GM12878 (cell line): ENCODE data around the gene USP34.

Experiments used
- E2F4 ChIP-seq: IDR thresholded peaks from 2 replicates; pipeline ENCODE4 v1.6.1; 2012; ENCODE audit warnings: low read depth, low read length, improper control_type of control experiment
- MYB ChIP-seq: fragments of 150-350 bp; IDR thresholded peaks from 2 replicates; pipeline ENCODE4 v1.6.1; 2014; ENCODE audit warnings: mild to moderate bottlenecking, low read depth, low read length, borderline replicate concordance
- NFYB ChIP-seq: IDR thresholded peaks from 2 replicates; pipeline ENCODE4 v1.6.1; 2011; ENCODE audit warnings: low read depth, mild to moderate bottlenecking, low read length, improper control_type of control experiment, moderate library complexity; ENCODE audit not compliant: insufficient read depth
- NRF1 ChIP-seq: conservative IDR thresholded peaks from 2 replicates; pipeline ENCODE4 v1.6.1; 2011; ENCODE audit warnings: mild to moderate bottlenecking, low read depth, low read length, improper control_type of control experiment
- PML ChIP-seq: IDR thresholded peaks from 2 replicates; pipeline ENCODE4 v1.6.1; 2012; ENCODE audit warnings: low read length, inconsistent platforms
- POLR2A ChIP-seq: IDR thresholded peaks from 2 replicates; pipeline ENCODE4 v1.6.1; 2011; ENCODE audit warnings: low read depth, mild to moderate bottlenecking, low read length
- POLR2AphosphoS5 ChIP-seq: IDR thresholded peaks from 2 replicates; pipeline ENCODE4 v1.6.1; 2011; ENCODE audit warnings: mild to moderate bottlenecking, low read length, inconsistent platforms
- REST ChIP-seq: IDR thresholded peaks from 2 replicates; pipeline ENCODE4 v1.6.1; 2012; ENCODE audit warnings: mild to moderate bottlenecking, low read depth, low read length
- SP1 ChIP-seq: IDR thresholded peaks from one replicate; pipeline ENCODE4 v1.6.1; 2011; ENCODE audit warnings: low read depth, low read length
- YY1 ChIP-seq: IDR thresholded peaks from 2 replicates; pipeline ENCODE4 v1.6.1; 2011; ENCODE audit warnings: low read depth, mild to moderate bottlenecking, low read length
- TF ChIP-seq, protein P1 (sequence below), 3 experiments: IDR thresholded peaks in 2 of 3; conservative IDR thresholded peaks in 1 of 3; 2 replicates each; pipeline ENCODE4 v1.5.1; 2011; ENCODE audit warnings: low read depth in 3 of 3, low read length in 3 of 3, mild to moderate bottlenecking in 3 of 3, control low read depth in 2 of 3, moderate library complexity in 2 of 3, inconsistent platforms in 1 of 3, mixed read lengths in 1 of 3; ENCODE audit not compliant: control insufficient read depth in 2 of 3, insufficient read depth in 1 of 3; ENCODE audit errors: extremely low read depth in 1 of 3
- TF ChIP-seq, protein P2 (sequence below): fragments of 450-650 bp; IDR thresholded peaks from 2 replicates; pipeline ENCODE4 v1.6.1; 2017; ENCODE audit warnings: mild to moderate bottlenecking, low read depth, inconsistent platforms; ENCODE audit not compliant: poor library complexity, severe bottlenecking

DNA sequence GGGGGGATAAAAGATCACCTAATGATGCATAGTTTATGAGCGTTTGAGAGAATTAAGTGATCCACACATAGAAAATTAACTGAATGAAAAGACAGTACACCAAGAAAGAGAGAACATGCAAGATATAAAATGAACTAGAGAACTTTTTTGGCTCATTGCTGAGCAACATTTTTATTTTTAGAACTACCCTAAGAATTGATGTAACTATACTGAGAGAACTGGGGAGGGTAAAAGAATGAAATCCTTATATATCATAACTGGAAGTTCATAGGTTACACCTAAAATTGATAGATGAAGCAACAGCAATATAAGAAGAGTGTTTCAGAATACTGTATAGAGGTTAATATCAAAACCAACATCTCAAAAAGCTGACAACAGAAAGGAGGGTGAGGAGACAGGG is 55.6 kb downstream of the USP34 start:
- TF ChIP-seq, protein P1, sequence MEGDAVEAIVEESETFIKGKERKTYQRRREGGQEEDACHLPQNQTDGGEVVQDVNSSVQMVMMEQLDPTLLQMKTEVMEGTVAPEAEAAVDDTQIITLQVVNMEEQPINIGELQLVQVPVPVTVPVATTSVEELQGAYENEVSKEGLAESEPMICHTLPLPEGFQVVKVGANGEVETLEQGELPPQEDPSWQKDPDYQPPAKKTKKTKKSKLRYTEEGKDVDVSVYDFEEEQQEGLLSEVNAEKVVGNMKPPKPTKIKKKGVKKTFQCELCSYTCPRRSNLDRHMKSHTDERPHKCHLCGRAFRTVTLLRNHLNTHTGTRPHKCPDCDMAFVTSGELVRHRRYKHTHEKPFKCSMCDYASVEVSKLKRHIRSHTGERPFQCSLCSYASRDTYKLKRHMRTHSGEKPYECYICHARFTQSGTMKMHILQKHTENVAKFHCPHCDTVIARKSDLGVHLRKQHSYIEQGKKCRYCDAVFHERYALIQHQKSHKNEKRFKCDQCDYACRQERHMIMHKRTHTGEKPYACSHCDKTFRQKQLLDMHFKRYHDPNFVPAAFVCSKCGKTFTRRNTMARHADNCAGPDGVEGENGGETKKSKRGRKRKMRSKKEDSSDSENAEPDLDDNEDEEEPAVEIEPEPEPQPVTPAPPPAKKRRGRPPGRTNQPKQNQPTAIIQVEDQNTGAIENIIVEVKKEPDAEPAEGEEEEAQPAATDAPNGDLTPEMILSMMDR (IDR thresholded peaks at IDR 0.05 in 2 of 3, conservative IDR thresholded peaks at IDR 0.05 in 1 of 3; ENCODE audit: control insufficient read depth in 2 of 3, extremely low read depth in 1 of 3, insufficient read depth in 1 of 3, low read depth in 3 of 3, low read length in 3 of 3): no peak
- TF ChIP-seq POLR2A: no peak
- TF ChIP-seq NRF1: no peak
- TF ChIP-seq, protein P2, sequence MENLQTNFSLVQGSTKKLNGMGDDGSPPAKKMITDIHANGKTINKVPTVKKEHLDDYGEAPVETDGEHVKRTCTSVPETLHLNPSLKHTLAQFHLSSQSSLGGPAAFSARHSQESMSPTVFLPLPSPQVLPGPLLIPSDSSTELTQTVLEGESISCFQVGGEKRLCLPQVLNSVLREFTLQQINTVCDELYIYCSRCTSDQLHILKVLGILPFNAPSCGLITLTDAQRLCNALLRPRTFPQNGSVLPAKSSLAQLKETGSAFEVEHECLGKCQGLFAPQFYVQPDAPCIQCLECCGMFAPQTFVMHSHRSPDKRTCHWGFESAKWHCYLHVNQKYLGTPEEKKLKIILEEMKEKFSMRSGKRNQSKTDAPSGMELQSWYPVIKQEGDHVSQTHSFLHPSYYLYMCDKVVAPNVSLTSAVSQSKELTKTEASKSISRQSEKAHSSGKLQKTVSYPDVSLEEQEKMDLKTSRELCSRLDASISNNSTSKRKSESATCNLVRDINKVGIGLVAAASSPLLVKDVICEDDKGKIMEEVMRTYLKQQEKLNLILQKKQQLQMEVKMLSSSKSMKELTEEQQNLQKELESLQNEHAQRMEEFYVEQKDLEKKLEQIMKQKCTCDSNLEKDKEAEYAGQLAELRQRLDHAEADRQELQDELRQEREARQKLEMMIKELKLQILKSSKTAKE: no peak
- TF ChIP-seq POLR2AphosphoS5: no peak
- no peak for TF ChIP-seq MYB
- TF ChIP-seq SP1: no peak
- no peak for TF ChIP-seq YY1
- TF ChIP-seq REST: no peak
- TF ChIP-seq E2F4: no peak
- TF ChIP-seq PML: no peak
- no peak for TF ChIP-seq NFYB
